Measurements from ENCODE around the gene LRBA. TPM values are rescaled to one million over a fixed set of nuclear protein-coding genes. Genes with fewer than 3 reads are reported as not detected.

Gene LRBA
- total RNA-seq, 1 experiment from 2014 or later: 55.3 TPM

GRCh38 chr4:150680651-150681050 lies 334.4 kb downstream of the LRBA start:
- Histone ChIP-seq H4K91ac (ENCODE audit: insufficient read length, low read depth, low read length) (no peak overlapping the region), H3K4ac (ENCODE audit: low read depth, low read length) (no peak overlapping the region), H4K20me1 (ENCODE audit: control insufficient read depth, insufficient read depth, insufficient read length) (no peaks in the 10 kb centered on the region), H4K5ac (ENCODE audit: insufficient read length, low read depth, low read length) (no peak overlapping the region), H3K79me1 (ENCODE audit: insufficient read depth, low read depth, low read length, poor library complexity, severe bottlenecking) (no peaks in the 10 kb centered on the region), H3K79me2 (ENCODE audit: insufficient read depth, low read length) (no peaks in the 10 kb centered on the region), H3K23ac (ENCODE audit: insufficient read length, low read depth, low read length) (no peak overlapping the region), H3K18ac (ENCODE audit: insufficient read length, low read depth, low read length) (no peak overlapping the region), H3K9ac (ENCODE audit: extremely low read depth, insufficient read length, low read length) (no peak overlapping the region), H3K27me3 (ENCODE audit: insufficient read depth, low read length) (no peaks in the 10 kb centered on the region), H4K8ac (replicated peaks; ENCODE audit: insufficient read length, low read depth, low read length) (no peak overlapping the region), H2AFZ (ENCODE audit: low read length) (no peak overlapping the region), H3K4me2 (ENCODE audit: insufficient read depth, insufficient read length, low read length) (no peak overlapping the region), H3K4me1 (ENCODE audit: insufficient read depth, low read length) (no peaks in the 10 kb centered on the region), H2BK5ac (ENCODE audit: insufficient read length, low read length) (no peak overlapping the region), H3T11ph (ENCODE audit: low read length) (no peak overlapping the region), H3K27ac (ENCODE audit: insufficient read length, low read depth, low read length) (no peak overlapping the region), H2BK15ac (ENCODE audit: low read depth, low read length) (no peak overlapping the region), H3K23me2 (ENCODE audit: insufficient read length, low read depth, low read length, poor library complexity, severe bottlenecking) (no peaks in the 10 kb centered on the region), H2BK12ac (ENCODE audit: insufficient read length, low read depth, low read length) (no peak overlapping the region), H2BK120ac (ENCODE audit: low read depth, low read length, poor library complexity, severe bottlenecking) (no peak overlapping the region), H3K14ac (ENCODE audit: insufficient read depth, low read length) (no peak overlapping the region), H2AK5ac (ENCODE audit: insufficient read length, low read length) (no peak overlapping the region), H3K56ac (ENCODE audit: insufficient read length, low read depth, low read length) (no peak overlapping the region), H3K9me3 (ENCODE audit: control insufficient read depth, low read depth, low read length) (no peaks in the 10 kb centered on the region), H2BK20ac (ENCODE audit: low read depth, low read length, poor library complexity, severe bottlenecking) (no peak overlapping the region)
- Mint-ChIP-seq H3K27me3 (ENCODE audit: low read depth) (no peaks in the 10 kb centered on the region), H3K9me3 (no peaks in the 10 kb centered on the region), H3K27ac (no peak overlapping the region), H3K4me3 (no peak overlapping the region), H3K36me3 (ENCODE audit: insufficient read depth in 1 of 3, low read depth in 3 of 3) (no peaks in the 10 kb centered on the region), H3K4me1 (peaks cover 13 to 16% of the 10 kb centered on the region in 2 experiments)
- DNase-seq: no peak
- WGBS (ENCODE audit: extremely low coverage, insufficient read length, low lambda C conversion rate): no CpG with 5 or more reads among the region's 5 CpGs
- no peak for TF ChIP-seq CTCF (conservative IDR thresholded peaks at IDR 0.05)
